H9 (cell line): ENCODE data around the gene DOLPP1. TPM values are rescaled to one million over a fixed set of nuclear protein-coding genes. Genes with fewer than 3 reads are reported as not detected.

Source experiments
- DNase-seq: peaks from one replicate; pipeline ENCODE4 v3.0.0-alpha.2; 2017
- H2AFZ ChIP-seq: one replicate; pipeline ENCODE4 v1.6.1; 2013; ENCODE audit warnings: mild to moderate bottlenecking, low read length, control low read depth, moderate library complexity
- H2AK5ac ChIP-seq: 2 replicates; pipeline ENCODE4 v1.6.1; 2013; ENCODE audit warnings: low read length, control low read depth, mixed read lengths; ENCODE audit not compliant: insufficient read length
- H2BK120ac ChIP-seq: one replicate; pipeline ENCODE4 v1.6.1; 2013; ENCODE audit warnings: low read depth, mild to moderate bottlenecking, low read length, control low read depth, inconsistent platforms; ENCODE audit not compliant: poor library complexity, severe bottlenecking
- H2BK12ac ChIP-seq: 2 replicates; pipeline ENCODE4 v1.6.1; 2013; ENCODE audit warnings: low read length, control low read depth, mixed read lengths, low read depth; ENCODE audit not compliant: insufficient read length
- H2BK15ac ChIP-seq: 2 replicates; pipeline ENCODE4 v1.6.1; 2013; ENCODE audit warnings: low read depth, low read length, control low read depth
- H2BK20ac ChIP-seq: one replicate; pipeline ENCODE4 v1.6.1; 2013; ENCODE audit warnings: low read depth, mild to moderate bottlenecking, low read length, control low read depth, inconsistent platforms; ENCODE audit not compliant: poor library complexity, severe bottlenecking
- H2BK5ac ChIP-seq: 2 replicates; pipeline ENCODE4 v1.6.1; 2013; ENCODE audit warnings: low read length, control low read depth, mixed read lengths; ENCODE audit not compliant: insufficient read length
- H3K14ac ChIP-seq: 2 replicates; pipeline ENCODE4 v1.6.1; 2013; ENCODE audit warnings: low read length, control low read depth; ENCODE audit not compliant: insufficient read depth
- H3K18ac ChIP-seq: 2 replicates; pipeline ENCODE4 v1.6.1; 2013; ENCODE audit warnings: low read depth, mild to moderate bottlenecking, mixed read lengths, low read length, control low read depth; ENCODE audit not compliant: insufficient read length
- H3K23ac ChIP-seq: 2 replicates; pipeline ENCODE4 v1.6.1; 2013; ENCODE audit warnings: low read length, control low read depth, mixed read lengths, low read depth; ENCODE audit not compliant: insufficient read length
- H3K23me2 ChIP-seq: 2 replicates; pipeline ENCODE4 v1.6.1; 2013; ENCODE audit warnings: low read depth, mild to moderate bottlenecking, mixed read lengths, low read length, control low read depth; ENCODE audit not compliant: insufficient read length, poor library complexity, severe bottlenecking
- H3K27ac ChIP-seq: 2 replicates; pipeline ENCODE4 v1.5.1; 2013; ENCODE audit warnings: low read length, control low read depth, mixed read lengths, low read depth; ENCODE audit not compliant: insufficient read length
- H3K27me3 ChIP-seq: 2 replicates; pipeline ENCODE4 v1.6.1; 2013; ENCODE audit warnings: low read length, control low read depth, inconsistent platforms; ENCODE audit not compliant: insufficient read depth
- H3K4ac ChIP-seq: 2 replicates; pipeline ENCODE4 v1.6.1; 2013; ENCODE audit warnings: low read depth, mild to moderate bottlenecking, control low read depth, inconsistent platforms, low read length, moderate library complexity
- H3K4me1 ChIP-seq: 2 replicates; pipeline ENCODE4 v1.6.1; 2013; ENCODE audit warnings: low read length, control low read depth, inconsistent platforms; ENCODE audit not compliant: insufficient read depth
- H3K4me2 ChIP-seq: 2 replicates; pipeline ENCODE4 v1.6.1; 2013; ENCODE audit warnings: low read length, control low read depth, mixed read lengths; ENCODE audit not compliant: insufficient read length, insufficient read depth
- H3K56ac ChIP-seq: 2 replicates; pipeline ENCODE4 v1.6.1; 2013; ENCODE audit warnings: low read depth, mild to moderate bottlenecking, mixed read lengths, low read length, control low read depth; ENCODE audit not compliant: insufficient read length
- H3K79me1 ChIP-seq: 2 replicates; pipeline ENCODE4 v1.6.1; 2013; ENCODE audit warnings: low read depth, mild to moderate bottlenecking, moderate library complexity, low read length, control low read depth, inconsistent platforms; ENCODE audit not compliant: insufficient read depth, poor library complexity, severe bottlenecking
- H3K79me2 ChIP-seq: 2 replicates; pipeline ENCODE4 v1.6.1; 2013; ENCODE audit warnings: low read length, control low read depth, inconsistent platforms; ENCODE audit not compliant: insufficient read depth
- H3K9ac ChIP-seq: 2 replicates; pipeline ENCODE4 v1.6.1; 2013; ENCODE audit warnings: low read length, control low read depth, mixed read lengths; ENCODE audit not compliant: insufficient read length; ENCODE audit errors: extremely low read depth
- H3K9me3 ChIP-seq: one replicate; pipeline ENCODE4 v1.6.1; 2013; ENCODE audit warnings: low read depth, low read length, inconsistent platforms; ENCODE audit not compliant: control insufficient read depth
- H3T11ph ChIP-seq: one replicate; pipeline ENCODE4 v1.6.1; 2013; ENCODE audit warnings: mild to moderate bottlenecking, low read length, control low read depth, inconsistent platforms
- H4K20me1 ChIP-seq: one replicate; pipeline ENCODE4 v1.6.1; 2013; ENCODE audit not compliant: control insufficient read depth, insufficient read length, insufficient read depth
- H4K5ac ChIP-seq: 2 replicates; pipeline ENCODE4 v1.6.1; 2013; ENCODE audit warnings: low read depth, mild to moderate bottlenecking, mixed read lengths, low read length, control low read depth; ENCODE audit not compliant: insufficient read length
- H4K8ac ChIP-seq: replicated peaks from 2 replicates; pipeline ENCODE4 v1.6.1; 2013; ENCODE audit warnings: low read length, control low read depth, mixed read lengths, low read depth; ENCODE audit not compliant: insufficient read length
- H4K91ac ChIP-seq: 2 replicates; pipeline ENCODE4 v1.6.1; 2013; ENCODE audit warnings: low read depth, mild to moderate bottlenecking, moderate library complexity, mixed read lengths, low read length, control low read depth; ENCODE audit not compliant: insufficient read length
- H3K27ac Mint-ChIP-seq, 3 experiments: 2 replicates in 2 of 3; 3 replicates in 1 of 3; pipeline ENCODE4 v1.8.0; 2020 to 2021; ENCODE audit warnings: mixed read lengths in 3 of 3, mild to moderate bottlenecking in 1 of 3, moderate library complexity in 1 of 3
- H3K27me3 Mint-ChIP-seq: 2 replicates; pipeline ENCODE4 v1.8.0; 2021; ENCODE audit warnings: low read depth, mild to moderate bottlenecking, moderate library complexity, mixed read lengths
- H3K36me3 Mint-ChIP-seq, 3 experiments: 2 replicates in 2 of 3; 3 replicates in 1 of 3; pipeline ENCODE4 v1.8.0; 2020 to 2021; ENCODE audit warnings: low read depth in 3 of 3, mixed read lengths in 3 of 3; ENCODE audit not compliant: insufficient read depth in 1 of 3
- H3K4me1 Mint-ChIP-seq, 2 experiments: 2 replicates each; pipeline ENCODE4 v1.8.0; 2020; ENCODE audit warnings: mixed read lengths in 2 of 2
- H3K4me3 Mint-ChIP-seq, 2 experiments: 2 replicates in 1 of 2; 3 replicates in 1 of 2; pipeline ENCODE4 v1.8.0; 2020 to 2021; ENCODE audit warnings: mild to moderate bottlenecking in 2 of 2, mixed read lengths in 2 of 2, moderate library complexity in 1 of 2
- H3K9me3 Mint-ChIP-seq, 2 experiments: 2 replicates in 1 of 2; 3 replicates in 1 of 2; pipeline ENCODE4 v1.8.0; 2020; ENCODE audit warnings: mild to moderate bottlenecking in 2 of 2, mixed read lengths in 2 of 2, moderate library complexity in 1 of 2
- CTCF ChIP-seq: fragments of 200-600 bp; sonication (generic); conservative IDR thresholded peaks from 3 replicates; pipeline ENCODE4 v1.8.0; 2021; ENCODE audit warnings: antibody characterized with exemption, mild to moderate bottlenecking
- WGBS: extraction: QIAGEN DNeasy Blood & Tissue Kit; methylation state at CpG from one replicate; pipeline ENCODE4 v1.1.7; 2013; ENCODE audit warnings: missing lambda C conversion rate, low lambda C conversion rate, mixed read lengths; ENCODE audit not compliant: insufficient read length; ENCODE audit errors: extremely low coverage; 5-methylcytosine and 5-hydroxymethylcytosine counted together
- total RNA-seq: library from RNA; stranded (reverse); gene quantifications from 2 replicates; pipeline ENCODE4 v1.2.1, GENCODE V29; 2021

Gene DOLPP1
- total RNA-seq, 1 experiment from 2014 or later = 42.6 TPM

- H3K4me3 Mint-ChIP-seq = no peak overlapping the region
- H4K5ac ChIP-seq = no peak overlapping the region
- H4K8ac ChIP-seq = no peak overlapping the region
- no peak overlapping the region for H2BK20ac ChIP-seq
- H3K79me2 ChIP-seq = no peaks in the 10 kb centered on the region
- no peak overlapping the region for H3K4me2 ChIP-seq
- H3K4ac ChIP-seq = no peak overlapping the region
- H4K91ac ChIP-seq = no peak overlapping the region
- no peaks in the 10 kb centered on the region for H4K20me1 ChIP-seq
- no peak overlapping the region for H3K27ac ChIP-seq
- H2BK120ac ChIP-seq = no peak overlapping the region
- no peak overlapping the region for H2BK15ac ChIP-seq
- WGBS = no CpG with 5 or more reads among the region's 21 CpGs
- no peaks in the 10 kb centered on the region for H3K23me2 ChIP-seq
- H3K36me3 Mint-ChIP-seq = peaks cover 13 to 50% (median 39%) of the 10 kb centered on the region in 3 experiments; a peak in 6 of 7 replicates
- H2AFZ ChIP-seq = no peak overlapping the region
- DNase-seq = no peak
- no peak overlapping the region for H2AK5ac ChIP-seq
- no peaks in the 10 kb centered on the region for H3K9me3 Mint-ChIP-seq
- no peak overlapping the region for H2BK12ac ChIP-seq
- H3K56ac ChIP-seq = no peak overlapping the region
- no peaks in the 10 kb centered on the region for H3K9me3 ChIP-seq
- no peaks in the 10 kb centered on the region for H3K27me3 ChIP-seq
- H3K79me1 ChIP-seq = no peaks in the 10 kb centered on the region
- H3K27me3 Mint-ChIP-seq = no peaks in the 10 kb centered on the region; the same call in 1 of the 2 replicates
- TF ChIP-seq CTCF = no peak
- no peak overlapping the region for H3K18ac ChIP-seq
- H3K14ac ChIP-seq = no peak overlapping the region
- H3K9ac ChIP-seq = no peak overlapping the region
- no peak overlapping the region for H2BK5ac ChIP-seq
- no peaks in the 10 kb centered on the region for H3K4me1 ChIP-seq
- no peak overlapping the region for H3K27ac Mint-ChIP-seq
- H3T11ph ChIP-seq = no peak overlapping the region
- no peaks in the 10 kb centered on the region for H3K4me1 Mint-ChIP-seq
- no peak overlapping the region for H3K23ac ChIP-seq
Measured at GRCh38 chr9:129058965-129059795, 21.7 kb upstream of the DOLPP1 start.
